ENCODE measurements around the gene HAAO. TPM values are rescaled to one million over a fixed set of nuclear protein-coding genes. Genes with fewer than 3 reads are reported as not detected.

HAAO gene
- total and polyA plus RNA-seq, 2 experiments from 2014 or later: 2.6 to 3.2 TPM

DNA sequence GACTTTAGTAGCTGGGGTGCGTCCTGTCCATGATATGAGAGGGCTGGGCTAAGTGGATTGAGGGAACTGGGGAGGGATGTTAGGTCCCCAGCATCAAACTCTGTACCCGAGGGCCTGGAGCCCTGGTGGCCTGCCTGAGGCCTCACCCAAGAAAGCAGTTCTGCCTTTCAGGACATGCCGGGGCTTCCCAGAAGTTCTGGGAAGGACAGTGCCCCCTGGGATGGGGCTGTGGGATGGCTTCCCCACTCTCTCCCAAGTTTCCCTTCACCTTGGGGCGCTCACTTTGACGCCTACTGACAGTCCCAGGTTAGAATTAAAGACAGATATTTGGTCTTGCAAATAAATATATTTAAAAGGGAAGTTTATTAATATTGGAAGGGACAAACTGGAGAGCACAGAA lies 30.2 kb downstream of the HAAO start:
- Histone ChIP-seq H3K27me3 (ENCODE audit: insufficient read depth) (no peaks in the 10 kb centered on the region), H3K36me3 (ENCODE audit: insufficient read depth) (no peaks in the 10 kb centered on the region), H3K79me2 (replicated peaks; ENCODE audit: insufficient read depth) (no peaks in the 10 kb centered on the region), H3K4me1 (ENCODE audit: insufficient read depth) (0 out of 2 replicates have a peak, but pooled peaks cover 6% of the 10 kb centered on the region), H3K27ac (ENCODE audit: low read depth) (no peak overlapping the region), H4K20me1 (replicated peaks; ENCODE audit: insufficient read depth) (peaks cover 5% of the 10 kb centered on the region; the same call in 1 of the 2 replicates), H3K4me3 (no peak overlapping the region), H3K4me2 (no peak overlapping the region), H3K9me2 (ENCODE audit: insufficient read depth) (no peaks in the 10 kb centered on the region), H2AFZ (no peak overlapping the region), H3F3A (replicated peaks; ENCODE audit: low read depth) (no peaks in the 10 kb centered on the region)
- H3K36me3 Mint-ChIP-seq (ENCODE audit: low read depth): peaks cover 5% of the 10 kb centered on the region; the same call in 2 of the 3 replicates
- DNase-seq (ENCODE audit: low spot score) (no peak), ATAC-seq (peak; percentile 17; the same call in 2 of the 3 replicates)
- H3K4me3 Mint-ChIP-seq: no peak overlapping the region
- H3K9me3 Mint-ChIP-seq: no peaks in the 10 kb centered on the region
- peaks cover 8% of the 10 kb centered on the region for H3K4me1 Mint-ChIP-seq
- H3K27me3 Mint-ChIP-seq (ENCODE audit: insufficient read depth, low read depth, poor library complexity): peaks cover 2% of the 10 kb centered on the region
- H3K27ac Mint-ChIP-seq: no peak overlapping the region
- no peak for TF ChIP-seq EZH2 (IDR thresholded peaks at IDR 0.05; ENCODE audit: low read depth, unreplicated experiment)
- TF ChIP-seq, protein P1, sequence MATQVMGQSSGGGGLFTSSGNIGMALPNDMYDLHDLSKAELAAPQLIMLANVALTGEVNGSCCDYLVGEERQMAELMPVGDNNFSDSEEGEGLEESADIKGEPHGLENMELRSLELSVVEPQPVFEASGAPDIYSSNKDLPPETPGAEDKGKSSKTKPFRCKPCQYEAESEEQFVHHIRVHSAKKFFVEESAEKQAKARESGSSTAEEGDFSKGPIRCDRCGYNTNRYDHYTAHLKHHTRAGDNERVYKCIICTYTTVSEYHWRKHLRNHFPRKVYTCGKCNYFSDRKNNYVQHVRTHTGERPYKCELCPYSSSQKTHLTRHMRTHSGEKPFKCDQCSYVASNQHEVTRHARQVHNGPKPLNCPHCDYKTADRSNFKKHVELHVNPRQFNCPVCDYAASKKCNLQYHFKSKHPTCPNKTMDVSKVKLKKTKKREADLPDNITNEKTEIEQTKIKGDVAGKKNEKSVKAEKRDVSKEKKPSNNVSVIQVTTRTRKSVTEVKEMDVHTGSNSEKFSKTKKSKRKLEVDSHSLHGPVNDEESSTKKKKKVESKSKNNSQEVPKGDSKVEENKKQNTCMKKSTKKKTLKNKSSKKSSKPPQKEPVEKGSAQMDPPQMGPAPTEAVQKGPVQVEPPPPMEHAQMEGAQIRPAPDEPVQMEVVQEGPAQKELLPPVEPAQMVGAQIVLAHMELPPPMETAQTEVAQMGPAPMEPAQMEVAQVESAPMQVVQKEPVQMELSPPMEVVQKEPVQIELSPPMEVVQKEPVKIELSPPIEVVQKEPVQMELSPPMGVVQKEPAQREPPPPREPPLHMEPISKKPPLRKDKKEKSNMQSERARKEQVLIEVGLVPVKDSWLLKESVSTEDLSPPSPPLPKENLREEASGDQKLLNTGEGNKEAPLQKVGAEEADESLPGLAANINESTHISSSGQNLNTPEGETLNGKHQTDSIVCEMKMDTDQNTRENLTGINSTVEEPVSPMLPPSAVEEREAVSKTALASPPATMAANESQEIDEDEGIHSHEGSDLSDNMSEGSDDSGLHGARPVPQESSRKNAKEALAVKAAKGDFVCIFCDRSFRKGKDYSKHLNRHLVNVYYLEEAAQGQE (IDR thresholded peaks at IDR 0.05; ENCODE audit: unreplicated experiment): no peak
- no peak for TF ChIP-seq POLR2AphosphoS5 (IDR thresholded peaks at IDR 0.05; ENCODE audit: low read depth)
- TF ChIP-seq STAT1 (IDR thresholded peaks at IDR 0.05; ENCODE audit: unreplicated experiment): no peak
- TF ChIP-seq ZNF114 (CRISPR knock-in tag; IDR thresholded peaks at IDR 0.05): no peak
- no peak for TF ChIP-seq NANOG (IDR thresholded peaks at IDR 0.05; ENCODE audit: borderline replicate concordance)
- TF ChIP-seq, protein P2, sequence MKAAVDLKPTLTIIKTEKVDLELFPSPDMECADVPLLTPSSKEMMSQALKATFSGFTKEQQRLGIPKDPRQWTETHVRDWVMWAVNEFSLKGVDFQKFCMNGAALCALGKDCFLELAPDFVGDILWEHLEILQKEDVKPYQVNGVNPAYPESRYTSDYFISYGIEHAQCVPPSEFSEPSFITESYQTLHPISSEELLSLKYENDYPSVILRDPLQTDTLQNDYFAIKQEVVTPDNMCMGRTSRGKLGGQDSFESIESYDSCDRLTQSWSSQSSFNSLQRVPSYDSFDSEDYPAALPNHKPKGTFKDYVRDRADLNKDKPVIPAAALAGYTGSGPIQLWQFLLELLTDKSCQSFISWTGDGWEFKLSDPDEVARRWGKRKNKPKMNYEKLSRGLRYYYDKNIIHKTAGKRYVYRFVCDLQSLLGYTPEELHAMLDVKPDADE (IDR thresholded peaks at IDR 0.05): no peak
- TF ChIP-seq JUNB (IDR thresholded peaks at IDR 0.05; ENCODE audit: unreplicated experiment): no peak
- TF ChIP-seq CREB1 (CRISPR knock-in tag; IDR thresholded peaks at IDR 0.05; ENCODE audit: low read depth): no peak
- no peak for TF ChIP-seq ZNF462 (CRISPR knock-in tag; IDR thresholded peaks at IDR 0.05)
- TF ChIP-seq EZH2phosphoT487 (IDR thresholded peaks at IDR 0.05; ENCODE audit: unreplicated experiment): no peak
- no peak for TF ChIP-seq ZNF331 (CRISPR knock-in tag; IDR thresholded peaks at IDR 0.05; ENCODE audit: low read depth)
- no peak for TF ChIP-seq CTCF (conservative IDR thresholded peaks at IDR 0.05; ENCODE audit: low read depth in 2 of 2)
